ENCODE results near the gene NCSTN.

GRCh38 chr1:160352555-160352954 is 9.4 kb downstream of the NCSTN start:
- no peak for TF ChIP-seq NR2F2 (IDR thresholded peaks at IDR 0.05; ENCODE audit: borderline replicate concordance, low read depth)
- TF ChIP-seq ZNF18 (CRISPR knock-in tag; IDR thresholded peaks at IDR 0.05; ENCODE audit: insufficient replicate concordance): no peak
- TF ChIP-seq IRF2 (CRISPR knock-in tag; IDR thresholded peaks at IDR 0.05): no peak
- no peak for TF ChIP-seq ZSCAN20 (CRISPR knock-in tag; IDR thresholded peaks at IDR 0.05; ENCODE audit: borderline replicate concordance)
- TF ChIP-seq CHD2 (IDR thresholded peaks at IDR 0.05; ENCODE audit: low read depth, low read length): no peak
- no peak for TF ChIP-seq RNF2 (conservative IDR thresholded peaks at IDR 0.05; ENCODE audit: low read depth)
- TF ChIP-seq CTCF (CRISPR knock-in tag; IDR thresholded peaks at IDR 0.05): no peak
- TF ChIP-seq EZH2 (conservative IDR thresholded peaks at IDR 0.05; ENCODE audit: low read depth, low read length): no peak
- TF ChIP-seq FOSL1 (CRISPR knock-in tag; IDR thresholded peaks at IDR 0.05; ENCODE audit: borderline replicate concordance): no peak
- no peak for TF ChIP-seq ESRRA (CRISPR knock-in tag; IDR thresholded peaks at IDR 0.05; ENCODE audit: low read depth)
- TF ChIP-seq ZNF24 (IDR thresholded peaks at IDR 0.05): no peak
- no peak for TF ChIP-seq ZNF616 (CRISPR knock-in tag; IDR thresholded peaks at IDR 0.05; ENCODE audit: low read depth)

Measured in HepG2 (cell line).